HuH-7 (cell line): ENCODE measurements around the gene FBLN7.

ENCODE experiments used
- DNase-seq: peaks from one replicate; pipeline ENCODE4 v3.0.0; 2011; ENCODE audit warnings: low spot score

Gene FBLN7

DNA sequence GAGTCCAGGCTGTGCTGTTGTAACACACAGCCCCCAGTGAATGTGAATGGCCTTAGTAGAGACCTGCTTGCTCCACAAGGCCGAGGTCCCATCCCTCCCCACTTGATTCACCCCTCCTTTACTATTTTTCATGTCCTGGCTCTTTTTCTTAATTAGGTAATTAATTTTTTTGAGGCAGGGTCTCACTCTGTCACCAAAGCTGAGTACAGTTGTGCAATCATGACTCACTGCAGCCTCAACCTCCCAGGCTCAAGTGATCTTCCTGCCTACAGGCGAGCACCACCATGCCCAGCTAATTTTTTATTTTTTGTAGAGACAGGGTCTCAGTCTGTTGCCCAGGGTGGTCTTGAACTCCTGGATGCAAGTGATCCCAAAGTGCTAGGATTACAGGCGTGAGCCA lies 19.3 kb downstream of the FBLN7 start:
- DNase-seq: no peak

DNA sequence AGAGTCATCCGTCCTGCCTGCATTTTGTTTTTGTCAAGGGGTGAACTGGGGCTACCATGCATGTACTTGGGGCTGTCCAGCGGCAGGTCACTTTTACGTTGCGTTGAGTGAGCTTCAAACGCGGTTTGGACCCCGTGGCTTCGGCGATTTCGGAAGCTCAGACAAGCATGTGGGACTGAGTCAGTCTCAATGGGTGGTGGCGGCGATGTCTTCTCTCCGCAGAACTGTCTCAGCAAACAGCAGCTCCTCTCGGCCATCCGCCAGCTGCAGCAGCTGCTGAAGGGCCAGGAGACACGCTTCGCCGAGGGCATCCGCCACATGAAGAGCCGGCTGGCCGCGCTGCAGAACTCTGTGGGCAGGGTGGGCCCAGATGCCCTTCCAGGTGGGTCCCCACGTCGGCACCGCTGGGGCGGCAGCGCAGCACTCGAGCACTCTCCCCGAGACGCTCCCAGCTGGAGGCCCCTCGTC lies 21.3 kb downstream of the FBLN7 start:
- DNase-seq: no peak

DNA sequence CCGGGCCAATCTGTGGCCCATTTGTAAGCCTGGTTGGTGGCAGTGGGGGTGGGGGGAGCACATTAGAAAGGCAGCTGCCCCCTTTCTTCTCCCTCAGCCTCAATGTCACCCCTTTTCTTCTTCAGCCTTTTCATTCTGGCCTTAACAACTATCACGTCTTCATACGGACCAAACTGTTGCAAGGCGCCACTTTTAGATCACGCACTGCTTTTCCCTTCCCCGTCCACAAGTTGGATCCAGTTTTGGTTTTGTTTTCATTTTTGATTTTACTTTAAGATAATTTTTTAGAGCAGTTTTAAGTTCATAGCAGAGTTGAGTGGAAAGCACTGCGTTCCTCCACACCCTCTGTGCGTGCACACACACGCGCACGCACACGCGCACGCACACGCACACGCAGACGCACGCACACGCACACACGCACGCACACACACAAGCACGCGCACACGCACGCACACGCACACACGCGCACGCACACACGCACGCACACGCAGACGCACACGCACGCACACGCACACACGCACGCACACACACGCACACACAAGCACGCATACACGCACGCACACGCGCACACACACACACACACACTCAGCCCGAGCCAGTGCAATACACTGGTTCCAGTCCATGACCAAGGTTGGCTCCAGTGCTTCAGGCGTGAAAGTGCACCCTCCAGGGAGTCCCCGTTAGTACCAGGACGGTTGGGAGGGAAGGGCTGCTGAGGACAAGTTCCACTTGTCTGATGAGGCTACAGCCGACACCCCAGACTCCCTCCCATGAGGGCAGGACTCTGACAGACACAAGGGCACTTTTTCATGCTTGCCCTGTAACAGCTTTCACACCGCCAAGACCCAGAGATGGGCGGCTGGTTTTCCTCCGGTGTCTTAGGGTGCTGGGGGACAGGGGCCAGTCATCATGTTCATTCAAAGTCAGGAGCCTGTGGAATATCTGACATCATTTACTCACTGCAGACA lies 22.4 kb downstream of the FBLN7 start:
- no peak for DNase-seq

DNA sequence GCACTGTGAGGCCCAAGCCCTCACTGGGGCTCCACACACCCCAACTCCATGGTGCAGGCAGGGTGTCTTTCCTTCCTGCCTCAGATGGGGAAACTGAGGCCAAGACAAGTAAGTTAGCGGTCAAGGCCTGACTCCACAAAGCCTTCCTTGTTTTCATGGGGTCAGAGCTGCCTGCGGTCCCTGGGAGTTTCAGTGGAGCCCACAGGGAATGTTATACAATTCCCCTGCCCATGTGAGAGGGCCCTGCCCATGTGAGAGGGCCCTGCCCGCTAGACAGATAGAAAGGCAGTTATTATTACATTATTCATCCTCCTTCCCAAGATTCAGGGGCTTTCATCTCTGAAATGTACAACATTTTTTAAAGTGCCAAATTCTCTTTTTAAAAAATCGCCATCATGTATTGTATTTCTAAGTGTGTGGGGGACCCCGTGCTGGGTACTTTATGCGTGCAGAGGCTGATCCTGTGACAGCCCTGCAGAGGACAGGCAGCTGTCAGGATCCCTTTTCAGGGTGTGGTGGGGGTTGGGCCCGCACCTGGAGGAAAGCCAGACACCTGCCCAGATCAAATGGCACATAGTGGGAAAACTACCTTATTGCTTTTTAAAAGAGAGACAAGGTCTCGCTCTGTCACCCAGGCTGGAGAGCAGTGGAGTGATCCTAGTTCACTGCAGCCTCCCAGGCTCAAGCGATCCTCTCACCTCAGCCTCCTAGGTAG lies 23.4 kb downstream of the FBLN7 start:
- no peak for DNase-seq

DNA sequence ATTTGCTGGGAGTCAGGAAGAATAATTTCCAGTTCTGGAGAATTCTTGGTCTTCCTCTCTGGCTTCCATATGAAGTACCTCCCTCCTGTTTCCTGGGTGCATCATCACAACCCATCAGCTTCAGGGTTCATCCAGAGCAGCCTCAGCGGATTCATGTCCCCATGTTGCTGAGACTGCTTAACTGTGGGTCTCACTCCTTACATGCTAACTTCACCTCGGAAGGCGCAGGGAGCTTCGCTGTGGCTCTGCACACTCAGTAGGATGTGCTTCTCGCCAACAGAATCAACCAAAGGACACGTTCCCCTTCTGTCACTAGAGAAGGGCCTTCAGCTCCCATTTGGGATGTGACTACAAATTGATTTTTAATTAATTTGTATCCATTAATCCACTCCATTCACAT lies 24.2 kb downstream of the FBLN7 start:
- no peak for DNase-seq

DNA sequence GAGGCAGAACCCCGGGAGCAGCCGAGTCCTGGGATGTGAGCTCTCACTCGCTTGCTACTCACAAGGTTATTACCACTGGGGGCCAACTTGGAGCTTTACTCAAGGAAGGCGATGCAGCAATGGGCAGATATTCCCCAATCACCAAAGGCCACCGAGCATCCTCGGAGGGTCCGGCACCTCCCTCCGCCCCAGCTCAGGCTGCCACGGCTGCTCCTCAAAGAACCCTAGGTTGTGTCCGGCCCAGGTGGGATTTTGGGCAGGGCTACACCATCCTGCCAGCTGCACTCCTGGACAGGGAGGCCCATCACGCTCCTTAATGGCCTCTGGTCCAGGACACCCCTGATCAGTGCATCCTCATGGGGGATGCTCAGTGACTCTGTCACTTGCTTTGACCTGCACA lies 24.8 kb downstream of the FBLN7 start:
- no peak for DNase-seq

DNA sequence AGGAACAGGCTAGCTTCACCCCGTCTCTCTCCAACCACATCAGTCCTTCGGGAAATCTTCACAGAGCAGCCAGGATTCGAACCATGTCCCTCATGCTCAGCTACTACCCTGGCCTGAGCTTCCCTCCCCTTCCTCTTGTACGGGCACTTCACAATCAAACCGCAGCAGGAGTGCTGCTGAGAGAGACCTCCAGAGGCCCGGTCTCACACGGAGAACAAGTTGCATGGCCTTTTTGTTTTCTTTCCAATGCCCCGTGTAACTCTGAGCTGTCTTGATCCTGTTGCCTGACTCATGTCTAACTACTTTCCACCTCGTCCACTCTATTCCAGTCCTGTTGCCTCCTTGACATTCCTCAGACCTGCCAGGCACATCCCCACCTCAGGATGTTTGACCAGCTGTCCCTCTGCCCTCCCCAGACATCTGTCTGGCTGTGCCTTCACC lies 25.4 kb downstream of the FBLN7 start:
- no peak for DNase-seq

DNA sequence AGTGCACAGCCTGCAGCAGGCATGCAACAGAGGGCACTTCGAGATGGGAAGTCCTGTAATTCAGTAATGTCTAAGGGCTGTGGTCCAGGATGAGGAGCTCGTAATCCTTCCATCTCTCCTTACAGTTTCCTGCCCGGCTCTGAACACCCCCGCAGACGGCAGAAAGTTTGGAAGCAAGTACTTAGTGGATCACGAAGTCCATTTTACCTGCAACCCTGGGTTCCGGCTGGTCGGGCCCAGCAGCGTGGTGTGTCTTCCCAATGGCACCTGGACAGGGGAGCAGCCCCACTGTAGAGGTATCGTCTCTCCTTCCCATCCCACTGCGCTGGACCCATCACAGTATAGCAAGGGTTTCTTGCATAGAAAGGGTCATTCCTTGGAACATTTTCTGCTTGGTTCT lies 26.7 kb downstream of the FBLN7 start:
- no peak for DNase-seq

DNA sequence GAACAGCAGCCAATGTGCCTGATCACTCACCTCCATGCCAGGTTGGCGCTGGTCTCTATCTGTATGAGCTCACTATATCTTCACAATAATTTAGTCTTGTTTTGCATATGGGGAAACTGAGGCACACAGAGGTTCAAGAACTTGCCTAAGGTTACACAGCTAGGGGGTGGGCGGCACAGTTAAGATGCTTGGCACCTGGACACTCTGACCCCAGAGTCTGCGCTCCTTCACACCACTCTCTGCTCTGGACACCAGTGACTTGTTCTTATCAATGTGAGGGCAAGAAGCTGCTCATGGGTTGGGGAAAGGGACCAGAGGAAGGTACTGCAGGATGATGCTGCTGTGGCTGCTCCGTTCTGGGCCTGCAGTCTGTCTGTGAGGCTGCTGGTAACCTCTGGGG lies 27.1 kb downstream of the FBLN7 start:
- DNase-seq: no peak

DNA sequence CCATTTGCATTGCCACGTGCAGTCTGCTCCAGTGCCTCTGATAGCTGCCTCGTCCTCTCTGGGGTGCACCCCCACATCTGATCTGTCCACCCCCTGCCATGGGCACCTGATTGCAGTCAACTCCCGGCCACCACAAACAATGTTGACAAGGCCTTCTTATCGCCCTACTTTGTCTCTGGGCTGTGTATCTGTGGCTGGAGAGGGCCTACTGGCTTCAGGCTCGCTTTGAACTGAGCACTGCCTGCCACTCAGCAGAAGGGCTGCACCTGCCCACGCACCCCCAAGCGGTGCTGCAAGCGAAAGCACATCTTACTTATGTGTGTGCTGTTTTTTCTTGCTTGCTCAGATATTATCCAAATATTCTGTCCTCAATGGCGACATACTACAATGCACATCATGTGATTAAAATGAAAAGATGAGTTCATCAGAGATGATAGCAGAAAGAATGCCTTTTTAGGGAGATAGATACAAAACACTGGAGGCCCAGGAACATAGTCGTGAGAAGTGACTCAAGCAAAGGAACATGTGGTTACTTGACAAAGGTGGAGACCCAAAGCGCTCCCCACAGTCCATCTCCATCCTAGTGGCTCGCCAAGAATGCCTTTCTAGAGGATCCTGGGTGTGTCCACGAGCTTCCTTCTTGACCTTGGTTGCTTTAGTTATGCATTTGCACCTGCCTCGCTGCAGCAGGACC lies 28.8 kb downstream of the FBLN7 start:
- no peak for DNase-seq

DNA sequence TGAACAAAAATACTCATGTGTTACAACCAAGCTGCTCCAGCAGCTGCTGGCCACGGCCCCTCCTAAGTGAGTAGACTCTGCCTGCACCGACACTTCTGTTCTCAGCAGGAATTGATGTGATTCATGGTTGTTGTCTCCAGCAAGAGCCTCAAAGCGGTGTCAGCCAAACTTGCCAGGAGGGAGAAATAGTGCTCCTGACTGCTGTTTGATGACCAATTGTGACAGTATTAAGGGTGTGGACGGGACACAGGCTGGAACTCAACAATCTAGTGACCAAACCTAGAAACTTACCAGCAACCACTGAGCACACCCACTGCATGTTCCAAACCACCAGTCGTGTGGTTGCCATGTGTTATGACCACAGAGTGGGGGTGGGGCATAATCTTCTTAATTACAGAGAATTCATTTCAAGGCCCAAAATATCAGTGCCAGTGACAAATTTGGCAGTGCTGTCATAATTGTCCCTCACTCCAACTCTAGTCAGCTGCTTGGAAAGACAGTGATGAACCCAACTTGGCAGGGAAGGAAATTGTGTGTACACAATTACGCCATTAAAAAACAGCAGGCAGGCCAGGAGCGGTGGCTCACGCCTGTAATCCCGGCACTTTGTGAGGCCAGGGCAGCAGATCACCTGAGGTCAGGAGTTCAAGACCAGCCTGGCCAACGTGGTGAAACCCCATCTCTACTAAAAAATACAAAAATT lies 30.4 kb downstream of the FBLN7 start:
- DNase-seq: no peak

DNA sequence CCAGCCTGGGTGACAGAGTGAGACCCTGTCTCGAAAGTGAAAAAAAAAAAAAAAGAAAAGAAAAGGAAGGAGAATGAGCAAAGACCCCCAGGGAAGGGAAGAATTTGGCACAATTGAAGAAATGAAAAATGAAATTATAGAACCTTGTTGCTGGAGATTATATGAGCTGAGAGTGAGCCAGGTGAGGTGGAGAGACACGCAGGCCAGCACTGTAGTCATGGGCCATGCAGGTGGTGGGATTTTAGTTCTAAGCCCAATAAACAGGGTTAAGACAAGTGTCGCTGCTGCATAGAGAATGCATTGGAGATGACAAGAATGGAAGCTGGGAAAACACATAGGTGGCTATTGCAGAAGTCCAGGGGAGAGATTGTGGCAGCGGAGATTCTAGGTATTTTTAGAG lies 32.3 kb downstream of the FBLN7 start:
- DNase-seq: no peak

DNA sequence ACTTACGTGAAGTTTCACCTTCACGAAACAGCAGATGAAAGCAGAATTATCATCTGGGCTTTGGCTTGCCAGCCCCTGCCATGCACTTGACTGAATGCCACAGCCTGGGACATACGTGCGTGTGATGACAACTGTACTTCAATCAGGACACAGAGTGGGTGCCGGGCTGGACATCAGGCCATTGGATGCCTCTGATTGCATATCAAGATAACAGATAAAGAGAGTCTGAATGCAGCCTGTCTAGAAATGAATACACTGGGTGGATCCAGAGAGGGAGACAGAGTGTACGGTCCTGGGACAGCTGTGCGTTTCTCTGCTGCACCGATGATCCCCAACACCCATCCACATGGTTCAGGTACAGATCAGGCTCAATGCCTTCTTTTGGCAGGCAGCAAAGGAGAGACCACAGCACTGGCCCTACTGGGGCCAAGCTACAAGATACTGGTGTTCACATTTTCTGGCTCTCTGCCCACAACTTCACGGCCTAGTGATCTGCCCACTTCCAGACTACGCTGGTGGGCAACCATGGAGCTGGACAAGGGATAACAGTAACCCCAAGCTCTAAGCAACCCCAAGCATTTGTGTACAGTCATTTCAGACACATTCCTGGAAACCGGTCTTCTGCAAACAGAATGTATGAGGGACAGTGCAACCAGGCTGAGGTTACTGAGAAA lies 35.6 kb downstream of the FBLN7 start:
- no peak for DNase-seq

DNA sequence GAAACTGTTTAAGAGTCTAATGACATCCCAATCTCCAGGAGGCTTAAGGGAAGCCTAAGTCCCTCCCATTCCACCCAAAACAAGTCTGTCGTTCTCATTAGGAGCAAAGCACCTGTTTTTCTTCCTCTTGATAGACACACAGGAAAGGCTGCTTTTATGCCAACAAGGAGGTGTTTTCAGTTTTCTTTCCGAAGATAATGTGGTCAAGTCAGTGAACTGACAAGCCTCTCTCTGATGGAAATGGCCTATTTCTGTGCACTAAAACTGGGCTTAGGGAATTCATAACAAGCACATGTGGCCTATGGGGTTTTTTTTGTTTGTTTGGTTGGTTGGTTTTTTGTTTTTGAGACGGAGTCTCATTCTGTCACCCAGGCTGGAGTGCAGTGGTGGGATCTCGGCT lies 36.2 kb downstream of the FBLN7 start:
- DNase-seq: no peak

DNA sequence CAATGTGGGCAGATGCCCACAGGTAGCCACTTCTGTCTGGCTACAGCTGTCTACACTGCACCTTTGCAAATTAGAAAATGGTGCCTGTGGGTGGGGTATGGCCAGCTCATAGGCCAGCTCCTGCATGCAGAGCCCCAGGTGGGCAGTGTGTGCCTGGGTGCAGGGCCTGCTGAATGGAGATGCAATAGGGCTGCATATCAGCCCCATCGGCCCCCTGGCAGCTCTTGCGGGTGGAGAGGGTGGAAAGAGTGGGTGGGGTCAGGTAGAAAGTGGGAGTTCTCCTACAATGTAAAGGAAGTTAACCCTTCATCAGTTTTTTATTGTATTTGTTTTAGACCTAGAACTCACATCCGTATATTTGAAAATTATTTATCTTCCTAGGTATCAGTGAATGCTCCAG lies 37.1 kb downstream of the FBLN7 start:
- no peak for DNase-seq

DNA sequence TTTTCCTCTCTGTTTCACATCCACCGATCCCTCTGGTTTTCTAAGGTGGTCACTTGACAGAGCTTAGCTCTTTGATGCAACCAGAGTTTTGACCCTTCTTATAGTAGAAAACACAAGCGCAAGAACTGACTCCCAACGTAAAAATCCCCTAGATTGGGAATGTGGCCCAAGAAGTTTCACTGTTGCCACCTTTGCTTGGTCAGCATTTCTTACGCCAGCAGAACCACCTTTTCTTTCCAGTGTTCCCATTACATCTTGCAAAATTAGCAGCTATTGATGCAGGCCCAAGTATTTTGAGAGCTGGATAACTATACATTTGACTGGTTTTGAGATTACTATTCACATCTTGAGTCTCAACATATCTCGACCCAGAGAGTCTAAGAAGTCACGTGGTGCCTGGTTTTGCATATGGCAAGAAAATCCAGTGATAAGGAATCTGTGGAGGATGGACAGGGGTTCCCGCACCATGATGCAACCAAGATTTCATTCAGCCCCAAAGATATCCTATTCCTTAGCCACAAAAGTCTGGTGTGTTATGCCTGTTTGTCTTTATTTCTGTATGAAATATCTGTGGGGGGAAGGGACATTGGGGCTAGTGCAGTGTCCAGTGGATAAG lies 37.9 kb downstream of the FBLN7 start:
- DNase-seq: no peak

DNA sequence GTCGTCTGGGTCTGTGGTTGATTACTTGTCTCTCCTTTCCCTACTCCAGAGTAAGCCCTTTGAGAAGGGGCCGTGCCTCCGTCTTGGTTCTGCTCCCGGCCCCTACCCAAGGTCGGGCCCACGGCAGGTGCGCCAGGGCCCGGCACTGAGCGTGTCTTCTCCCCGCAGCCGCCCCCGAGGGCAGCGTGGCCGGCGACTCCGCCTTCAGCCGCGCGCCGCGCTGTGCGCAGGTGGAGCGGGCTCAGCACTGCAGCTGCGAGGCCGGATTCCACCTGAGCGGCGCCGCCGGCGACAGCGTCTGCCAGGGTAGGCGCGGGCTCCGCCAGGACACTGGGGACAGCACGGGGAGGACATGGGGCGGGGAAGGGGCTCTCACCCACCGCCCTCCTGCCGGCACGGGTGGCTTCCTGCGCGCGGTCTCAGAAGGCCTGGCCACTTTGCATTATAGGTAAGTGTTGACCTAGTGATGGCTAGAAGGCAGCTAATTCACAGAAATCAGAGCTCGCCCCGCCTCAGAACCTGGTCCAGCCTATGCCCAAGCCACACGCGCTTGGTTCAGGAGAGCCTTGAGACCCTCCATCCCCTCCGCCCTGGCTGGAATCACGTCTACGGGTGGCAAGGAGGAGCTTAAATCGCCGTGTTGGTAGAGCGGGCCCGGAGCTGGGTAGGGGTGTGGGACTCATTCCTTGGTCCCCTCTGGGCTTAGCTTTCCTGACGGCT lies 43.5 kb downstream of the FBLN7 start:
- DNase-seq: no peak

DNA sequence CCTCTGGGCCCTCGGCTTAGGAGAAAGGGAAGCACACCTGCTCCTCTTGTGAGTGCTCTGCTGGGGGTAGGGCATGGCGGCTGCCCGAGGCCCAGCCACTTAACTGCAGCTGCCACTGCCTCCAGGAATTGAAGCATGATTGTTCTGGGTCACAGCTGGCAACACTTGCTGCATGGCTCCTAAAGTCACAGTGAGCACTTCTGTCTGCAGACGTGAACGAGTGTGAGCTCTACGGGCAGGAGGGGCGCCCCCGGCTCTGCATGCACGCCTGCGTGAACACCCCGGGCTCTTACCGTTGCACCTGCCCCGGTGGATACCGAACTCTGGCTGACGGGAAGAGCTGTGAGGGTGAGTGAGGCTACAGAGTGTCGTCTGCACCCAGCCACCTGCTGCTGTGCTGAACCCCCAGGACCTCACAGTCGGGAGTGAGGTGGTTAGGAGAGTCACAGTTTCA lies 44.4 kb downstream of the FBLN7 start:
- DNase-seq: no peak

DNA sequence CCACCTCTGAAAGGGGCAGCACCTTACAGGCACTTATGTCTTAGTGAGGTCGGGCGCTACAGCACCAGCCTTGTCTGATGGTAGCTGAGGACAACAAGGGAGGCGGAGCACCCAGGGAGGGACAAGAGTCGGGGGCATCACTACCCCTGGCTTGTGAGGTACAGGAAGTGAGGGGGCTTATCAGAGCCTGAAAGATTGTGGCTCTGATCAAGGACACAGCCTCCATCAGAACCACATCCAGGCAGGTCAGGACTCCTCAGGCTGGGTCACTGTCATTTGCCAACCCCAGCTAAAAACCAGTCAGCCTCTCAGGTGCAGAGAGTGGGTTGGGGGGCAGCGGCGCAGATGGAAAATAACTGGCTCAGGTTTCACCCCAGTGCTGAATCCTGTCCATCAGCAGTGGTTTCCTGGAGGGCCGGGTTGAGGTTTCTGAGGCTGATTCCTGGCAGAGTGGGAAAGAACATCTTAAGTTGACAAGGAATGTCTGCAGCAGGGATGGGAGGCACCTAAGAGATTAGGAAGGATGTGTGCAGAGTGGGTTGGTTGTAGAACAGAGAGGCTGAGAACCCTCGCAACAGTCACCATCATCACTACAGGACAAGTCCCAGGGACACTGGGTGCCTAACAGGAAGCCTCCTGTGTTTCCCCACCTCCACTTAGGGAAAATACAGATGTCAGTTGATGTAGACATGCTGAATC lies 45.3 kb downstream of the FBLN7 start:
- no peak for DNase-seq

DNA sequence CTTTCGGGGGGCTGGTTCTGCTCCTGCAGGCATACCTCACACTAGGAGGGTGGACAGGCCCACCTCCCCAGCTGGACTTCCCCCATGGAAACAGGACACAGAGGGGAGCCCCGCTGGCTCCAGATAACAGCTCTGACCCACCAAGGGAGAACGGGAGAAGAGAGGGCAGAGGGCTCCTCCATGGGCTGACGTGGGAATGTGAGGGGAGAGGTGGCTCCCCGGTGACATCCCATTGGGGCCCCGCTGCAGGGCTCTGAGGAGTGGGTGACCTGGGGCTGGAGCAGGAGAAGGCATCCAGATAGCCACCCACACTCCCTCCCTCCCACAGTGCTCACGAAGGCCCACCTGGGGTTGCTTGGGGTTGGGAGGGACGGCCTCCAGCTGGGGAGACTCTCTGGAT lies 45.9 kb downstream of the FBLN7 start:
- no peak for DNase-seq
